ENCODE data around the gene AOPEP.
"Not testable (repeated sequence)": the region's sequence is repeated elsewhere in the genome, so short reads cannot be mapped to it uniquely, and the experiment has no call there.

Gene AOPEP

GRCh38 chr9:94941211-94941875 lies 214.8 kb downstream of the AOPEP start:
- no peak for DNase-seq

DNA sequence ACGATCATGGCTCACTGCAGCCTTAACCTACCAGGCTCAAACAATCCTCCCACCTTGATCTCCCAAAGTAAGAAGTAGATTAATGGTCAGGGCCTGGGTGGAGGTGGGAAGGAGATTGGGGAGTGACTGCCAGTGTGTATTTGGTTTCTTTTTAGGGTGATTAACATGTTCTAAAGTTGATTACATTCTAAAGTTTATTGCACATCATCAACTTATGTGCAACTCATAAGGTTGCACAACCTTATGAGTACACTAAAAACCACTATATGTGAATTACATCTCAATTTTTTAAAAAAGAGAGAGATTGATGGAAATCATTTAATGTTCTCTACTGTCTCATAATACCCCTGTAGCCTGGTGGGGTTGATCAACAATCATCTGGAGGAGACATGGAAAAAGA lies 218.1 kb downstream of the AOPEP start:
- no peak for DNase-seq

- DNase-seq, result no peak
These were observed 219.0 kb downstream of the AOPEP start for GRCh38 chr9:94945197-94946144.

GRCh38 chr9:94946256-94946655 lies 219.8 kb downstream of the AOPEP start:
- DNase-seq, result no peak

GRCh38 chr9:94948567-94949235 lies 222.2 kb downstream of the AOPEP start:
- DNase-seq, result no peak

DNA sequence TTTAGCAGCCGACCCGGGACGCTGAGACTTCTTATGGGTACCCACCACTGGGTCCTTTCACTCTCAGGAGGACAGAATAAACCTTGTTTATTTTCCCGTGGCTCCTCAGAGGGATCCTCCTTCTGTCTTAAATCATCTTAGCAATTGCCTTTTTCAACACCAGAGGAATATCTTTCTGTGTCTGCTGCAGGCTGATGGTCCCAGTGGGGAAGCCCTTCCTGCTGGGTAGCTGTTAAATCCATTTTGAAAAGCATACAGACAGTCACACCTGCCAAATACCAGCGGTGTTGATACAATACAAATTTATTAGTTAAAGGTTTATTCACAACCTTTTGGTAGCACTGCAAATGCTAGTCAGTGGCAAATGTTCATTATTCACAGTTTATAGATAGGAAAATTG lies 222.9 kb downstream of the AOPEP start:
- DNase-seq, result no peak

DNA sequence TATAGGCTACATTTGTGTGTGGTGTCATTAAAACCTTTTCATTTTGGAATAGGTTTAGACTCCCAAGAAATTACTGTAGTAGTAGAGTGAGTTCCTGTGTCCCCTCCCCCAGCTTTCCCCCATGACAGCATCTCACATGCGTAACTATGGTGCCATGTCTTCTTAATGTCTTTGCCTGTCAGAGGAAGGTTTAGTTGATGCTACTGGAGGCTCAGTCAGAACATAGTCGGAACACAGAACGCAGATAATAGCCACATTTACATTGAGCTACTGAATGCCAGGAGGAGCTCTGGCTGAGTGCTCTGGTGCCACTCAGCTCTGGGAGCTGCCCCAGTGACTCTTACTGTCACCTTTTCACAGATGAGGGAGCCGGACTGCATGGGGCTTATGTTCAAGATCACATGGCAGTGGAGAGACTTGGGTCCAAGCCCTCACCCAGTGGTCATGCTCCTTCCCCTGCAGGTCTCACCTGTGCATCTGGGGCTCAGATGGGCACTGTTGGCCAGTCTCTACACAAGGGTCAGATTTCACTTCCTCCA lies 223.6 kb downstream of the AOPEP start:
- DNase-seq, result no peak

DNA sequence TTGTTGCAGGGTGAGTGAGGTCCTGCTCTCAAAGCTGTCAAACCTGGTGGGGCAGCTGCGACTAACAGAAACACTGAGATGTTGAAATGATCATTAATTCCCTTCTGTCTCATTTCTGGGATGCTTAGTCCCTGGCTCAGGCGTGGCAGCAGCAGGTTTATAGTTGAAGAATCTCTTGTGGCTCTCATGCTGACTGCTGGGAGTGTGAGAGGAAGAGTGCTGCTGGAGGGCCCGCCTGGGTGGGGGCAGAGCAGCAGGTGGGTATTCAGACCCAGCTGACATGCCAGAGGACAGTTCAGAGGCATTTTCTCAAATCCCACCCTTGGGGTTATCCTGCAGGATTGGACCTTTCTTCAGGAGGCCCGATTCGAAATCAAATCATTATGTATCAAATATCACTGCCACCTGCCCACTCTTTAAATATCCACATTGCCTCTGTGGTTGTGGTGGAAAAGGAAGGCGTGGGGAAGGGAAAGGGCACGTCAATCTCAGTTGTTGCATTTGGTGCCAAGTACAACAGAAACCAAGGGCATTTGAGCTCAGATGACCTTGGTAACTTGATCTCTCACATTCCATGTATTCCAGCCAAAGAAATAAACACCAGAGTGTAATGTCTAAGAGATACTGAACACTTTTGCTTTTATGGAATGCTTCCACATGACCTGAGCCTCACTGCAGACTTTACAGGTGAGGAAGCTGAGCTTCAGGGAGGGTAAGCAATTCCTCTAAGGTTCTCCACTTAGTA lies 224.3 kb downstream of the AOPEP start:
- DNase-seq, result no peak

GRCh38 chr9:94951324-94952135 lies 225.0 kb downstream of the AOPEP start:
- no peak for DNase-seq

- DNase-seq, result no peak
These were observed 226.3 kb downstream of the AOPEP start for GRCh38 chr9:94952565-94953373.

GRCh38 chr9:94956731-94957130 lies 230.2 kb downstream of the AOPEP start:
- no peak for DNase-seq

GRCh38 chr9:94960964-94961363 lies 234.5 kb downstream of the AOPEP start:
- DNase-seq, result no peak

- no peak for DNase-seq
These were observed 235.4 kb downstream of the AOPEP start for GRCh38 chr9:94961870-94962269.

DNA sequence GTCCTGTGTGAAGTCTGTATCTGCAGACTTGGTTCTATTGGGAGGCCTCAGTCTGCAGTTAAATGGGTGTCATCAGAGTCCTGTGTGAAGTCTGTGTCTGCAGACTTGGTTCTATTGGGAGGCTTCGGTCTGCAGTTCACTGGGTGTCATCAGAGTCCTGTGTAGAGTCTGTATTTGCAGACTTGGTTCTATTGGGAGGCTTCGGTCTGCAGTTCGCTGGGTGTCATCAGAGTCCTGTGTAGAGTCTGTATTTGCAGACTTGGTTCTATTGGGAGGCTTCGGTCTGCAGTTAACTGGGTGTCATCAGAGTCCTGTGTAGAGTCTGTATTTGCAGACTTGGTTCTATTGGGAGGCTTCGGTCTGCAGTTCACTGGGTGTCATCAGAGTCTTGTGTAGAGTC lies 239.1 kb downstream of the AOPEP start:
- DNase-seq, result not testable (repeated sequence)

GRCh38 chr9:94966046-94966445 lies 239.5 kb downstream of the AOPEP start:
- not testable (repeated sequence) for DNase-seq

DNA sequence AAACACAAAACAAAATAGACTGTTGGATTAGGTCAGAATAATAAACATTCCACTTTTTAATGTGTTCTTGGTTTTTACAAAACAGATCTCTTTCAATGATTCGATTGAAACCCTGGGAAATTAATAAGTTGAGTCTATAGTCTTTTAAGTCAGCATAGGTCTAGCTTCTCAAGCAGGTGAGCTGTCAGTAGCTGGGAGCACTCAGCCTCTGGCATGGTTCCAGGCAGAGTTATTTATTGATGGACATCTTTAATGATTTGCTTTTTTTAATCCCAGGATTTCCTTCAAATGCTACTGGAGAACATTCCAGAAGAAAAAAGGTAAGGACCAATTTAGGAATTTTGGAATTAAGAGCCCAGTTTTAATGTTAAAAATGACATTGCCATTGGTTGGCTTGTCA lies 241.0 kb downstream of the AOPEP start:
- DNase-seq, result no peak

DNA sequence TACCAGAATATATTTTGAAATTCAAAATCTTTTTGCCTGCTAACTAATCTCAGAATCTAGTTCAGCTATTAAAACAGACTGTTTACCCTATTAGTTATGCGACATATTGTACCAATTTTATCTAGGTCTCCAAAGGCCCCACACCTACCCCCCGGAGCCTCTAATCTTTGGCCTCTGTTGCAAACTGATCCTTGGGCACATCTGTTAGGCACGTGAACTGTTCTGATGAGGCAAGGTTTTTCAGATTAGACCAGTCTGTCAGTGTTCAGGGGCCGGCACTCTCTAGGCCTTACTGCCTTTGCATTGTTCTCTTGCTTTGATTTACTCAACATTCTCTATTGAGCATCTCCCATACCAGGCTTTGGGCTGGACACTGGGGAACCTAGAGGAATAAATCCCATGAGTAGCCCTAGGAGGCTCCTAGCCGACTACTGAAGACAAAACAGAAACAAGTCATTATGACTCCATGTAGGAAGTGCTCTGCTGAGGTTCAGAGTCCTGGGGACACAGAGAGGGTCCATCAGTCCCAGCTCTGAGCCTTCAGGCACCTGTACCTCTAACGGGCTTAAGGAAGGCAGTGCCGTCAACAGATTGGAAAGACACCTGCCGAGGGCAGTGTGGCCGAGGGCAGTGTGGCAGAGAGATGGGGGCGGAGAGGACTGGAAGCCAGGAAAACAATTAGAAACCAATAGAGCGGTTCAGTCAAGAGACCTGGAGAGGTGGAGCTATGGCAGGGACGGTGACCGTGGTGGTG lies 245.1 kb downstream of the AOPEP start:
- DNase-seq, result no peak

DNA sequence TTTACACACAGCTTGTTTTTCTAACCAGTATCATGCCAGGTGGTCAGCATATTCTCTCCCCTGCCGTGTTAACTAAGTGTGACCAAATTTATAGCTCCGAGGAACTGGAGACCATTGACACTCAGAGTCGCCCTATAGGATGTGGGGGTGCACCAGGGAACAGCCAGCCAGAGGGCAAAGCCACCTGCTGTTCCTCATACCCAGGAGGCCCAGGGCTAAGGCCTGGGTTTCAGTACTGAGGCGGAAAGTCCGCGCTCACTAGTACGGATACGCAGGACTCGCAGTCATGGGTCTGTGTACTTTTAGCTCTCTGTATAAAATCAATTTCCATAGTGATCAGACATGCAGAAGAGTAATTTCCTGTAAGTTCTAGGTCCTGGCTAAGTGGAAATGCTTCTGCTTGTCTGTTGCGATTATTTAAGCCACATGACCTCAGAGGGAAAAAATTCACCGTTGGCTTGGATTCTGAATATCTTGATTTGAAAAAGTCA lies 247.0 kb downstream of the AOPEP start:
- no peak for DNase-seq

GRCh38 chr9:94974154-94974879 lies 247.8 kb downstream of the AOPEP start:
- no peak for DNase-seq

All from NCI-H774 (cell line).